Fibroblast of mammary gland (primary cell): ENCODE measurements around the gene LRP8.

Experiments
- DNase-seq: peaks from one replicate; pipeline ENCODE4 v3.0.0-alpha.2; 2010; ENCODE audit warnings: low read depth
- H3K4me3 ChIP-seq: 2 replicates; pipeline ENCODE4 v1.5.1; 2011; ENCODE audit warnings: low read depth, mild to moderate bottlenecking, low read length, moderate library complexity; ENCODE audit not compliant: control insufficient read depth
- CTCF ChIP-seq: conservative IDR thresholded peaks from 2 replicates; pipeline ENCODE4 v1.5.1; 2011; ENCODE audit warnings: low read depth, low read length, inconsistent platforms; ENCODE audit not compliant: control insufficient read depth, insufficient read depth

The LRP8 gene

GRCh38 chr1:53324728-53325297, 3.1 kb downstream of the LRP8 start:
- peak; percentile 24 for DNase-seq
- no peak overlapping the region for H3K4me3 ChIP-seq
- TF ChIP-seq CTCF: no peak

- peak; percentile 28 for DNase-seq
- no peak for TF ChIP-seq CTCF
- no peak overlapping the region for H3K4me3 ChIP-seq
Observed at GRCh38 chr1:53324321-53324720, 3.5 kb downstream of the LRP8 start.

GRCh38 chr1:53323316-53323715, 4.6 kb downstream of the LRP8 start:
- no peak for DNase-seq
- H3K4me3 ChIP-seq: no peak overlapping the region
- no peak for TF ChIP-seq CTCF

GRCh38 chr1:53321776-53322602, 5.9 kb downstream of the LRP8 start:
- no peak for TF ChIP-seq CTCF
- H3K4me3 ChIP-seq: no peak overlapping the region
- no peak for DNase-seq

- no peak for TF ChIP-seq CTCF
- no peak for DNase-seq
- no peak overlapping the region for H3K4me3 ChIP-seq
Observed at GRCh38 chr1:53321366-53321765, 6.5 kb downstream of the LRP8 start.

GRCh38 chr1:53320646-53321045, 7.2 kb downstream of the LRP8 start:
- no peak for DNase-seq
- TF ChIP-seq CTCF: no peak
- H3K4me3 ChIP-seq: no peak overlapping the region
